ENCODE data around the gene COL10A1. TPM values are rescaled to one million over a fixed set of nuclear protein-coding genes. Genes with fewer than 3 reads are reported as not detected.

Gene COL10A1
- total RNA-seq, 2 donors from 2014 or later: 0.92 TPM; not detected in 1

- Histone ChIP-seq H3K36me3 (no peaks in the 10 kb centered on the region), H3K27me3 (replicated peaks; ENCODE audit: insufficient read depth) (no peaks in the 10 kb centered on the region), H3K9me3 (no peaks in the 10 kb centered on the region), H3K4me3 (no peak overlapping the region), H3K27ac (no peak overlapping the region), H3K4me1 (ENCODE audit: control insufficient read depth in 1 of 2, low read depth in 2 of 2) (no peaks in the 10 kb centered on the region)
- ATAC-seq (ENCODE audit: insufficient number of reproducible peaks, low FRiP score, low read depth): no peak
- TF ChIP-seq CTCF (IDR thresholded peaks at IDR 0.05): no peak
- no peak for DNase-seq (ENCODE audit: low spot score)
Observed at GRCh38 chr6:116127771-116128493, 2.0 kb upstream of the COL10A1 start.

GRCh38 chr6:116120430-116120829 is 5.5 kb downstream of the COL10A1 start:
- no peak for TF ChIP-seq CTCF (IDR thresholded peaks at IDR 0.05)
- no peaks in the 10 kb centered on the region for H3K9me3 ChIP-seq
- no peaks in the 10 kb centered on the region for H3K27me3 ChIP-seq (replicated peaks; ENCODE audit: insufficient read depth)
- ATAC-seq (ENCODE audit: insufficient number of reproducible peaks, low FRiP score, low read depth): no peak
- H3K36me3 ChIP-seq: peaks cover 11% of the 10 kb centered on the region
- H3K4me3 ChIP-seq: no peak overlapping the region
- no peak overlapping the region for H3K27ac ChIP-seq
- no peak for DNase-seq (ENCODE audit: low spot score)
- H3K4me1 ChIP-seq (ENCODE audit: control insufficient read depth in 1 of 2, low read depth in 2 of 2): peaks cover 0 to 11% of the 10 kb centered on the region in 2 donors

GRCh38 chr6:116118608-116119007 is 7.3 kb downstream of the COL10A1 start:
- no peak for TF ChIP-seq CTCF (IDR thresholded peaks at IDR 0.05)
- Histone ChIP-seq H3K27me3 (replicated peaks; ENCODE audit: insufficient read depth) (no peaks in the 10 kb centered on the region), H3K4me3 (no peak overlapping the region), H3K27ac (no peak overlapping the region), H3K36me3 (peaks cover 16% of the 10 kb centered on the region), H3K4me1 (ENCODE audit: control insufficient read depth in 1 of 2, low read depth in 2 of 2) (peaks cover 0 to 14% of the 10 kb centered on the region in 2 donors), H3K9me3 (no peaks in the 10 kb centered on the region)
- ATAC-seq (ENCODE audit: insufficient number of reproducible peaks, low FRiP score, low read depth) (no peak), DNase-seq (ENCODE audit: low spot score) (no peak)

DNA sequence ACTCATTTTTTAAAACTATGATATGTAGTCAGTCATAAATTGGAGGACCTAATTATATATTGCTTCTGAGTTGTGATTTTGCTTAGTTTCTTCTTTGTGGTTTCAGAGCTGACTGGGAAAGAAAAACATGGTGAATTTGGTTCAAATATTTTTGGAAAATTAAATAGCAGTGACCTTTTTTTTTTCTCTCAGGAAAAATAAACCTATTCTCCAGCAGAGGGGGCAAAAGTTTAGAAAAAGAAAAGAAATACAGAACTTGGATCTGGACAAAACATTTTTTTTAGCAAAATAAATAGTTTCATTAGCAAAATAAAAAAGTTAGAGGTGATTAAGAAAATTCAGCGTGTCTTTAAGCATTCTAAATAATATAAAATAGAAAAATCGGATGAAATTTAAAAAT is 10.2 kb downstream of the COL10A1 start:
- DNase-seq (ENCODE audit: low spot score) (no peak), ATAC-seq (ENCODE audit: insufficient number of reproducible peaks, low FRiP score, low read depth) (no peak)
- H3K27ac ChIP-seq: no peak overlapping the region
- H3K4me1 ChIP-seq (ENCODE audit: control insufficient read depth in 1 of 2, low read depth in 2 of 2): peaks cover 0 to 14% of the 10 kb centered on the region in 2 donors
- no peaks in the 10 kb centered on the region for H3K27me3 ChIP-seq (replicated peaks; ENCODE audit: insufficient read depth)
- no peak overlapping the region for H3K4me3 ChIP-seq
- H3K9me3 ChIP-seq: no peaks in the 10 kb centered on the region
- TF ChIP-seq CTCF (IDR thresholded peaks at IDR 0.05): peak; percentile 32
- peaks cover 25% of the 10 kb centered on the region for H3K36me3 ChIP-seq

GRCh38 chr6:116113386-116113785 is 12.5 kb downstream of the COL10A1 start:
- H3K4me1 ChIP-seq (ENCODE audit: control insufficient read depth in 1 of 2, low read depth in 2 of 2): peaks cover 0 to 14% of the 10 kb centered on the region in 2 donors
- DNase-seq (ENCODE audit: low spot score) (no peak), ATAC-seq (ENCODE audit: insufficient number of reproducible peaks, low FRiP score, low read depth) (no peak)
- peaks cover 37% of the 10 kb centered on the region for H3K36me3 ChIP-seq
- no peak overlapping the region for H3K27ac ChIP-seq
- H3K4me3 ChIP-seq: no peak overlapping the region
- no peaks in the 10 kb centered on the region for H3K9me3 ChIP-seq
- H3K27me3 ChIP-seq (replicated peaks; ENCODE audit: insufficient read depth): no peaks in the 10 kb centered on the region
- no peak for TF ChIP-seq CTCF (IDR thresholded peaks at IDR 0.05)
